Stomach (tissue), 9 donors: Measurements from ENCODE around the gene NTHL1. TPM values are rescaled to one million over a fixed set of nuclear protein-coding genes. Genes with fewer than 3 reads are reported as not detected.
"Not testable (repeated sequence)": the region's sequence is repeated elsewhere in the genome, so short reads cannot be mapped to it uniquely, and the experiment has no call there.

Experiments
- DNase-seq, 2 donors: peaks; one replicate each; pipeline versions ENCODE4 v3.0.0 to v3.0.0-alpha.2; 2013 to 2019
- H3K27ac ChIP-seq, 5 donors: fragments of 200-600 bp in 4 of 5; sonication (generic) in 4 of 5; one replicate each; pipeline ENCODE4 v1.5.1; 2013 to 2019; ENCODE audit warnings: mild to moderate bottlenecking in 1 of 5, moderate library complexity in 1 of 5
- H3K27me3 ChIP-seq, 3 donors: fragments of 200-600 bp; sonication (generic); one replicate each; pipeline ENCODE4 v1.5.1; 2017 to 2019; ENCODE audit warnings: mixed run types in 1 of 3
- H3K36me3 ChIP-seq, 4 donors: fragments of 200-600 bp; sonication (generic); 1 replicate in 3 of 4; 2 replicates in 1 of 4; pipeline ENCODE4 v1.5.1; 2016 to 2019
- H3K4me1 ChIP-seq, 4 donors: fragments of 200-600 bp; sonication (generic); one replicate each; pipeline ENCODE4 v1.5.1; 2016 to 2019
- H3K4me3 ChIP-seq, 4 donors: fragments of 200-600 bp; sonication (generic) in 3 of 4; one replicate each; pipeline ENCODE4 v1.5.1; 2016 to 2019; ENCODE audit warnings: mild to moderate bottlenecking in 1 of 4
- H3K9me3 ChIP-seq, 4 donors: fragments of 200-600 bp; sonication (generic); one replicate each; pipeline ENCODE4 v1.5.1; 2016 to 2019
- CTCF ChIP-seq, 7 experiments: fragments of 450-650 bp in 4 of 7; fragments of 200-600 bp in 3 of 7; sonication (generic) in 3 of 7; IDR thresholded peaks; one replicate each; pipeline ENCODE4 v1.5.1; 2016 to 2019; ENCODE audit warnings: antibody characterized with exemption in 7 of 7, control low read depth in 2 of 7, mild to moderate bottlenecking in 1 of 7
- EP300 ChIP-seq: sonication (generic); formaldehyde crosslinking; IDR thresholded peaks from one replicate; pipeline ENCODE4 v1.6.1; 2017; ENCODE audit warnings: antibody characterized with exemption
- POLR2A ChIP-seq, 4 donors: fragments of 450-650 bp; IDR thresholded peaks; one replicate each; pipeline ENCODE4 v1.6.1; 2016; ENCODE audit warnings: antibody characterized with exemption in 4 of 4, control low read depth in 2 of 4, mild to moderate bottlenecking in 1 of 4, moderate library complexity in 1 of 4
- POLR2AphosphoS5 ChIP-seq, 3 donors: sonication (generic); formaldehyde crosslinking; IDR thresholded peaks; one replicate each; pipeline ENCODE4 v1.6.1; 2016; ENCODE audit warnings: antibody characterized with exemption in 3 of 3
- WGBS, 5 donors: extraction: QIAGEN DNeasy Blood & Tissue Kit in 3 of 5; methylation state at CpG; one replicate each; pipeline versions ENCODE4 v1.1.5 to v1.1.7; 2013 to 2018; 5-methylcytosine and 5-hydroxymethylcytosine counted together
- intact Hi-C: fragments of 100-400 bp; cut with DNase I; formaldehyde crosslinking; loops from one replicate; pipeline ENCODE4 v1.15.1; 2023; ENCODE audit warnings: low total_unique reads
- polyA plus RNA-seq, 3 donors: library from polyadenylated mRNA; stranded (reverse); fragments of 200-250 nt; gene quantifications; one replicate each; pipeline ENCODE4 v1.2.3, GENCODE V29; 2013
- total RNA-seq, 5 donors: library from RNA; depleted of rRNA; stranded (reverse); fragments of >200 nt; gene quantifications; one replicate each; pipeline versions ENCODE4 v1.1.0 to v1.2.3, GENCODE V29; 2014 to 2016
- donor health status: healthy with polysubstance abuse.
- donor health status: Bipolar disorder and iron deficiency.
- donor health status: healthy.

Gene NTHL1
- total and polyA plus RNA-seq, 8 donors, result 2.3 to 663 (median 32.9) TPM

GRCh38 chr16:2037115-2037514 lies 10.5 kb downstream of the NTHL1 start:
- Histone ChIP-seq H3K9me3 (no peaks in the 10 kb centered on the region), H3K27me3 (no peaks in the 10 kb centered on the region), H3K4me3 (peak overlapping the region in 1 of 4 donors; percentile 3), H3K27ac (peak overlapping the region; percentile 53 to 95 (median 88)), H3K4me1 (peaks cover 85 to 98% (median 97%) of the 10 kb centered on the region in 4 donors), H3K36me3 (peaks cover 11 to 21% (median 12%) of the 10 kb centered on the region in 4 donors)
- WGBS, 5 donors, result 72 to 80% (median 78%) methylated on average over 14 to 15 of the region's 15 CpGs
- TF ChIP-seq EP300, result no peak
- no peak for DNase-seq
- intact Hi-C loops, result no loop called here

- 59 to 74% (median 62%) methylated on average over 37 to 47 of the region's 47 CpGs for WGBS, 5 donors
- peak overlapping the region; percentile 28 to 41 (median 31) for H3K4me3 ChIP-seq
- intact Hi-C loops, result no loop called here
- TF ChIP-seq POLR2A (IDR thresholded peaks at IDR 0.05), result no peak
- no peak for TF ChIP-seq POLR2AphosphoS5 (IDR thresholded peaks at IDR 0.05)
- no peak for DNase-seq
- H3K27ac ChIP-seq, result peak overlapping the region; percentile 87 to 95 (median 90)
- peaks cover 77 to 95% (median 92%) of the 10 kb centered on the region in 4 donors for H3K4me1 ChIP-seq
- H3K9me3 ChIP-seq, result no peaks in the 10 kb centered on the region
- H3K36me3 ChIP-seq, result peaks cover 11 to 23% (median 16%) of the 10 kb centered on the region in 4 donors
- no peaks in the 10 kb centered on the region for H3K27me3 ChIP-seq
Measured at GRCh38 chr16:2036200-2036966, 11.3 kb downstream of the NTHL1 start.

GRCh38 chr16:2035431-2036199 lies 12.0 kb downstream of the NTHL1 start:
- Histone ChIP-seq H3K27me3 (no peaks in the 10 kb centered on the region), H3K27ac (peak overlapping the region; percentile 87 to 95 (median 90)), H3K4me1 (peaks cover 70 to 95% (median 88%) of the 10 kb centered on the region in 4 donors), H3K36me3 (peaks cover 11 to 30% (median 20%) of the 10 kb centered on the region in 4 donors), H3K4me3 (peak overlapping the region; percentile 28 to 41 (median 31)), H3K9me3 (no peaks in the 10 kb centered on the region)
- TF ChIP-seq CTCF (IDR thresholded peaks at IDR 0.05) (no peak), EP300 (no peak), POLR2AphosphoS5 (IDR thresholded peaks at IDR 0.05) (peak in 1 of 3 donors; percentile 28), POLR2A (IDR thresholded peaks at IDR 0.05) (no peak)
- peak; percentile 85 to 89 for DNase-seq
- intact Hi-C loops, result no loop called here
- WGBS, 5 donors, result 16 to 38% (median 27%) methylated on average over 16 to 34 of the region's 34 CpGs

- Histone ChIP-seq H3K27me3 (no peaks in the 10 kb centered on the region), H3K4me3 (peak overlapping the region; percentile 28 to 41 (median 31)), H3K4me1 (peaks cover 62 to 91% (median 85%) of the 10 kb centered on the region in 4 donors), H3K36me3 (peaks cover 15 to 38% (median 25%) of the 10 kb centered on the region in 4 donors), H3K27ac (peak overlapping the region; percentile 87 to 95 (median 90)), H3K9me3 (no peaks in the 10 kb centered on the region)
- DNase-seq, result no peak
- intact Hi-C loops, result no loop called here
- TF ChIP-seq CTCF (IDR thresholded peaks at IDR 0.05) (no peak), POLR2AphosphoS5 (IDR thresholded peaks at IDR 0.05) (no peak), POLR2A (IDR thresholded peaks at IDR 0.05) (no peak), EP300 (no peak)
- WGBS, 5 donors, result 59 to 74% (median 63%) methylated on average over 8 to 17 of the region's 17 CpGs
Measured at GRCh38 chr16:2034696-2035430, 12.8 kb downstream of the NTHL1 start.

GRCh38 chr16:2033909-2034695 lies 13.5 kb downstream of the NTHL1 start:
- intact Hi-C loops, H3K9me3 ChIP-seq, H3K27me3 ChIP-seq: not testable (repeated sequence)
- Histone ChIP-seq H3K36me3 (peaks cover 15 to 43% (median 29%) of the 10 kb centered on the region in 4 donors), H3K27ac (peak overlapping the region; percentile 88 to 95 (median 90)), H3K4me1 (peaks cover 60 to 91% (median 85%) of the 10 kb centered on the region in 4 donors), H3K4me3 (peak overlapping the region; percentile 31 to 41 (median 36))
- WGBS, 5 donors, result 4 to 50% (median 33%) methylated on average over 7 to 15 of the region's 32 CpGs
- peak in 1 of 2 donors; percentile 48 for DNase-seq
